H9 (cell line): Measurements from ENCODE around the gene ATAD2B. TPM values are rescaled to one million over a fixed set of nuclear protein-coding genes. Genes with fewer than 3 reads are reported as not detected.
A peak's percentile ranks its signal among the peaks of the same experiment; 100 is the strongest.

ENCODE experiments used
- DNase-seq: peaks from one replicate; pipeline ENCODE4 v3.0.0-alpha.2; 2017
- H2AFZ ChIP-seq: one replicate; pipeline ENCODE4 v1.6.1; 2013; ENCODE audit warnings: mild to moderate bottlenecking, low read length, control low read depth, moderate library complexity
- H2AK5ac ChIP-seq: 2 replicates; pipeline ENCODE4 v1.6.1; 2013; ENCODE audit warnings: low read length, control low read depth, mixed read lengths; ENCODE audit not compliant: insufficient read length
- H2BK120ac ChIP-seq: one replicate; pipeline ENCODE4 v1.6.1; 2013; ENCODE audit warnings: low read depth, mild to moderate bottlenecking, low read length, control low read depth, inconsistent platforms; ENCODE audit not compliant: poor library complexity, severe bottlenecking
- H2BK12ac ChIP-seq: 2 replicates; pipeline ENCODE4 v1.6.1; 2013; ENCODE audit warnings: low read length, control low read depth, mixed read lengths, low read depth; ENCODE audit not compliant: insufficient read length
- H2BK15ac ChIP-seq: 2 replicates; pipeline ENCODE4 v1.6.1; 2013; ENCODE audit warnings: low read depth, low read length, control low read depth
- H2BK20ac ChIP-seq: one replicate; pipeline ENCODE4 v1.6.1; 2013; ENCODE audit warnings: low read depth, mild to moderate bottlenecking, low read length, control low read depth, inconsistent platforms; ENCODE audit not compliant: poor library complexity, severe bottlenecking
- H2BK5ac ChIP-seq: 2 replicates; pipeline ENCODE4 v1.6.1; 2013; ENCODE audit warnings: low read length, control low read depth, mixed read lengths; ENCODE audit not compliant: insufficient read length
- H3K14ac ChIP-seq: 2 replicates; pipeline ENCODE4 v1.6.1; 2013; ENCODE audit warnings: low read length, control low read depth; ENCODE audit not compliant: insufficient read depth
- H3K18ac ChIP-seq: 2 replicates; pipeline ENCODE4 v1.6.1; 2013; ENCODE audit warnings: low read depth, mild to moderate bottlenecking, mixed read lengths, low read length, control low read depth; ENCODE audit not compliant: insufficient read length
- H3K23ac ChIP-seq: 2 replicates; pipeline ENCODE4 v1.6.1; 2013; ENCODE audit warnings: low read length, control low read depth, mixed read lengths, low read depth; ENCODE audit not compliant: insufficient read length
- H3K23me2 ChIP-seq: 2 replicates; pipeline ENCODE4 v1.6.1; 2013; ENCODE audit warnings: low read depth, mild to moderate bottlenecking, mixed read lengths, low read length, control low read depth; ENCODE audit not compliant: insufficient read length, poor library complexity, severe bottlenecking
- H3K27ac ChIP-seq: 2 replicates; pipeline ENCODE4 v1.5.1; 2013; ENCODE audit warnings: low read length, control low read depth, mixed read lengths, low read depth; ENCODE audit not compliant: insufficient read length
- H3K27me3 ChIP-seq: 2 replicates; pipeline ENCODE4 v1.6.1; 2013; ENCODE audit warnings: low read length, control low read depth, inconsistent platforms; ENCODE audit not compliant: insufficient read depth
- H3K4ac ChIP-seq: 2 replicates; pipeline ENCODE4 v1.6.1; 2013; ENCODE audit warnings: low read depth, mild to moderate bottlenecking, control low read depth, inconsistent platforms, low read length, moderate library complexity
- H3K4me1 ChIP-seq: 2 replicates; pipeline ENCODE4 v1.6.1; 2013; ENCODE audit warnings: low read length, control low read depth, inconsistent platforms; ENCODE audit not compliant: insufficient read depth
- H3K4me2 ChIP-seq: 2 replicates; pipeline ENCODE4 v1.6.1; 2013; ENCODE audit warnings: low read length, control low read depth, mixed read lengths; ENCODE audit not compliant: insufficient read length, insufficient read depth
- H3K56ac ChIP-seq: 2 replicates; pipeline ENCODE4 v1.6.1; 2013; ENCODE audit warnings: low read depth, mild to moderate bottlenecking, mixed read lengths, low read length, control low read depth; ENCODE audit not compliant: insufficient read length
- H3K79me1 ChIP-seq: 2 replicates; pipeline ENCODE4 v1.6.1; 2013; ENCODE audit warnings: low read depth, mild to moderate bottlenecking, moderate library complexity, low read length, control low read depth, inconsistent platforms; ENCODE audit not compliant: insufficient read depth, poor library complexity, severe bottlenecking
- H3K79me2 ChIP-seq: 2 replicates; pipeline ENCODE4 v1.6.1; 2013; ENCODE audit warnings: low read length, control low read depth, inconsistent platforms; ENCODE audit not compliant: insufficient read depth
- H3K9ac ChIP-seq: 2 replicates; pipeline ENCODE4 v1.6.1; 2013; ENCODE audit warnings: low read length, control low read depth, mixed read lengths; ENCODE audit not compliant: insufficient read length; ENCODE audit errors: extremely low read depth
- H3K9me3 ChIP-seq: one replicate; pipeline ENCODE4 v1.6.1; 2013; ENCODE audit warnings: low read depth, low read length, inconsistent platforms; ENCODE audit not compliant: control insufficient read depth
- H3T11ph ChIP-seq: one replicate; pipeline ENCODE4 v1.6.1; 2013; ENCODE audit warnings: mild to moderate bottlenecking, low read length, control low read depth, inconsistent platforms
- H4K20me1 ChIP-seq: one replicate; pipeline ENCODE4 v1.6.1; 2013; ENCODE audit not compliant: control insufficient read depth, insufficient read length, insufficient read depth
- H4K5ac ChIP-seq: 2 replicates; pipeline ENCODE4 v1.6.1; 2013; ENCODE audit warnings: low read depth, mild to moderate bottlenecking, mixed read lengths, low read length, control low read depth; ENCODE audit not compliant: insufficient read length
- H4K8ac ChIP-seq: replicated peaks from 2 replicates; pipeline ENCODE4 v1.6.1; 2013; ENCODE audit warnings: low read length, control low read depth, mixed read lengths, low read depth; ENCODE audit not compliant: insufficient read length
- H4K91ac ChIP-seq: 2 replicates; pipeline ENCODE4 v1.6.1; 2013; ENCODE audit warnings: low read depth, mild to moderate bottlenecking, moderate library complexity, mixed read lengths, low read length, control low read depth; ENCODE audit not compliant: insufficient read length
- H3K27ac Mint-ChIP-seq, 3 experiments: 2 replicates in 2 of 3; 3 replicates in 1 of 3; pipeline ENCODE4 v1.8.0; 2020 to 2021; ENCODE audit warnings: mixed read lengths in 3 of 3, mild to moderate bottlenecking in 1 of 3, moderate library complexity in 1 of 3
- H3K27me3 Mint-ChIP-seq: 2 replicates; pipeline ENCODE4 v1.8.0; 2021; ENCODE audit warnings: low read depth, mild to moderate bottlenecking, moderate library complexity, mixed read lengths
- H3K36me3 Mint-ChIP-seq, 3 experiments: 2 replicates in 2 of 3; 3 replicates in 1 of 3; pipeline ENCODE4 v1.8.0; 2020 to 2021; ENCODE audit warnings: low read depth in 3 of 3, mixed read lengths in 3 of 3; ENCODE audit not compliant: insufficient read depth in 1 of 3
- H3K4me1 Mint-ChIP-seq, 2 experiments: 2 replicates each; pipeline ENCODE4 v1.8.0; 2020; ENCODE audit warnings: mixed read lengths in 2 of 2
- H3K4me3 Mint-ChIP-seq, 2 experiments: 2 replicates in 1 of 2; 3 replicates in 1 of 2; pipeline ENCODE4 v1.8.0; 2020 to 2021; ENCODE audit warnings: mild to moderate bottlenecking in 2 of 2, mixed read lengths in 2 of 2, moderate library complexity in 1 of 2
- H3K9me3 Mint-ChIP-seq, 2 experiments: 2 replicates in 1 of 2; 3 replicates in 1 of 2; pipeline ENCODE4 v1.8.0; 2020; ENCODE audit warnings: mild to moderate bottlenecking in 2 of 2, mixed read lengths in 2 of 2, moderate library complexity in 1 of 2
- WGBS: extraction: QIAGEN DNeasy Blood & Tissue Kit; methylation state at CpG from one replicate; pipeline ENCODE4 v1.1.7; 2013; ENCODE audit warnings: missing lambda C conversion rate, low lambda C conversion rate, mixed read lengths; ENCODE audit not compliant: insufficient read length; ENCODE audit errors: extremely low coverage; 5-methylcytosine and 5-hydroxymethylcytosine counted together
- total RNA-seq: library from RNA; stranded (reverse); gene quantifications from 2 replicates; pipeline ENCODE4 v1.2.1, GENCODE V29; 2021
- TF ChIP-seq, protein P1 (sequence below): fragments of 200-600 bp; sonication (generic); conservative IDR thresholded peaks from 3 replicates; pipeline ENCODE4 v1.8.0; 2021; ENCODE audit warnings: antibody characterized with exemption, mild to moderate bottlenecking

The ATAD2B gene
- total RNA-seq, 1 experiment from 2014 or later, result 21.4 TPM

DNA sequence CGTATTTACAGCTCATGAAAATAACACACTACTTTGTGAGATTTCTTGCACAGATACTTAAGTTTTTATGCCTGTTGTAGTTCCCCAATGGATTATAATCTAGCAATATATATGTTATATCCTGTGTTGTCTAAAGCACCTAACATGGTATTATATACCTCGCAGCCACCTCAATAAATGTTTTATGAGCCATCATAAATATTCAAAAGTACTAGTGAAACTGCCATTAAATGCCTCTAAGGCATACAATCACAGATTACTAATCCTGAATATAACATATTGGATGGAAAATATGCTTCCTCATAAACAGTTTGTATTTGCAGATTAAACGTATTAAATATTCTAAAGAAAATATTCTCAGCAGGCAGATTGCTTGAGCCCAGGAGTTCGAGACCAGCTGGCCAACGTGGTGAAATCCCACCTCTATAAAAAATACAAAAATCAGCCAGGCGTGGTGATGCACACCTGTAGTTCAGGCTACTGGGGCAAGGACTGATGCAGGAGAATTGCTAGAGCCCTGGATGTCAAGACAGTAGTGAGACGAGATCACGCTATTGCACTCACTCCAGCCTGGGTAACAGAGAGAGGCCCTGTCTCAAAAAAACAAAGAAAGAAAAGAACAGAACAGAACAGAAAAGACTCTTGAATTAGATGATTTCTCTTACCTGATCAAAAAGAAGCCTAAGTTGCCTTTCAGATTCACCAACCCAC, 64.1 kb downstream of the ATAD2B start:
- peak overlapping the region; percentile 82 to 96 (median 91) for H3K27ac Mint-ChIP-seq
- WGBS, result no CpG with 5 or more reads among the region's 8 CpGs
- Histone ChIP-seq H2AFZ (no peak overlapping the region), H2BK20ac (no peak overlapping the region), H3K79me2 (no peaks in the 10 kb centered on the region), H3T11ph (no peak overlapping the region), H3K4me2 (no peak overlapping the region), H3K18ac (no peak overlapping the region), H3K14ac (peak overlapping the region; percentile 8; the same call in 1 of the 2 replicates), H4K20me1 (no peaks in the 10 kb centered on the region), H2BK15ac (no peak overlapping the region), H3K4me1 (no peaks in the 10 kb centered on the region), H3K23ac (no peak overlapping the region), H4K5ac (no peak overlapping the region), H2AK5ac (no peak overlapping the region), H4K91ac (no peak overlapping the region), H3K79me1 (no peaks in the 10 kb centered on the region), H3K4ac (no peak overlapping the region), H3K9ac (no peak overlapping the region), H3K27ac (peak overlapping the region; percentile 3), H3K56ac (no peak overlapping the region), H2BK12ac (no peak overlapping the region), H2BK5ac (no peak overlapping the region), H3K27me3 (no peaks in the 10 kb centered on the region), H4K8ac (no peak overlapping the region), H3K23me2 (no peaks in the 10 kb centered on the region), H2BK120ac (no peak overlapping the region), H3K9me3 (no peaks in the 10 kb centered on the region)
- no peaks in the 10 kb centered on the region for H3K27me3 Mint-ChIP-seq
- H3K9me3 Mint-ChIP-seq, result no peaks in the 10 kb centered on the region
- H3K4me3 Mint-ChIP-seq, result peak overlapping the region in 1 of 2 experiments; percentile 30; a peak in 2 of 5 replicates
- TF ChIP-seq, protein P1, sequence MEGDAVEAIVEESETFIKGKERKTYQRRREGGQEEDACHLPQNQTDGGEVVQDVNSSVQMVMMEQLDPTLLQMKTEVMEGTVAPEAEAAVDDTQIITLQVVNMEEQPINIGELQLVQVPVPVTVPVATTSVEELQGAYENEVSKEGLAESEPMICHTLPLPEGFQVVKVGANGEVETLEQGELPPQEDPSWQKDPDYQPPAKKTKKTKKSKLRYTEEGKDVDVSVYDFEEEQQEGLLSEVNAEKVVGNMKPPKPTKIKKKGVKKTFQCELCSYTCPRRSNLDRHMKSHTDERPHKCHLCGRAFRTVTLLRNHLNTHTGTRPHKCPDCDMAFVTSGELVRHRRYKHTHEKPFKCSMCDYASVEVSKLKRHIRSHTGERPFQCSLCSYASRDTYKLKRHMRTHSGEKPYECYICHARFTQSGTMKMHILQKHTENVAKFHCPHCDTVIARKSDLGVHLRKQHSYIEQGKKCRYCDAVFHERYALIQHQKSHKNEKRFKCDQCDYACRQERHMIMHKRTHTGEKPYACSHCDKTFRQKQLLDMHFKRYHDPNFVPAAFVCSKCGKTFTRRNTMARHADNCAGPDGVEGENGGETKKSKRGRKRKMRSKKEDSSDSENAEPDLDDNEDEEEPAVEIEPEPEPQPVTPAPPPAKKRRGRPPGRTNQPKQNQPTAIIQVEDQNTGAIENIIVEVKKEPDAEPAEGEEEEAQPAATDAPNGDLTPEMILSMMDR, result no peak
- H3K36me3 Mint-ChIP-seq, result peaks cover 0 to 35% (median 30%) of the 10 kb centered on the region in 3 experiments; a peak in 6 of 7 replicates
- H3K4me1 Mint-ChIP-seq, result peaks cover 15 to 20% of the 10 kb centered on the region in 2 experiments
- DNase-seq, result no peak
